ENCODE data around the gene HDAC4. TPM values are rescaled to one million over a fixed set of nuclear protein-coding genes. Genes with fewer than 3 reads are reported as not detected.

HDAC4 gene
- polyA plus RNA-seq, 1 experiment, result 8.9 TPM

- CTCF ChIA-PET, result interaction anchor here (1.1 to 1.5 kb wide), 2 partner anchors 15 to 44 kb away, joined by 3 read pairs; no protein-coding TSS in a partner anchor
- POLR2A ChIA-PET, result no interaction called here
- peaks cover 4% of the 10 kb centered on the region; the same call in 1 of the 2 replicates for H3K9me3 ChIP-seq (ENCODE audit: control insufficient read depth, insufficient read depth, low read length)
Observed at GRCh38 chr2:239252393-239252792, 148.4 kb downstream of the HDAC4 start.

GRCh38 chr2:239251971-239252370 lies 148.8 kb downstream of the HDAC4 start:
- Histone ChIP-seq H3K4me3 (ENCODE audit: low read depth, low read length) (no peak overlapping the region), H3K27ac (ENCODE audit: low read depth, low read length) (no peak overlapping the region), H3K27me3 (ENCODE audit: control insufficient read depth, insufficient read depth, low read length) (no peaks in the 10 kb centered on the region), H3K9me3 (ENCODE audit: control insufficient read depth, insufficient read depth, low read length) (peaks cover 4% of the 10 kb centered on the region; the same call in 1 of the 2 replicates)
- ChIA-PET POLR2A (no interaction called here), CTCF (interaction anchor here (1.1 to 1.5 kb wide), 2 partner anchors 15 to 44 kb away, joined by 3 read pairs; no protein-coding TSS in a partner anchor)
- DNase-seq (ENCODE audit: low read depth, low spot score), result no peak
- no peak for TF ChIP-seq CTCF (IDR thresholded peaks at IDR 0.05; ENCODE audit: low read depth, low read length)

More at GRCh38 chr2:239252393-239252792, 148.4 kb downstream of the HDAC4 start:
- no peak for TF ChIP-seq CTCF (IDR thresholded peaks at IDR 0.05; ENCODE audit: low read depth, low read length)
- no peaks in the 10 kb centered on the region for H3K27me3 ChIP-seq (ENCODE audit: control insufficient read depth, insufficient read depth, low read length)
- DNase-seq (ENCODE audit: low read depth, low spot score), result no peak
- H3K27ac ChIP-seq (ENCODE audit: low read depth, low read length), result no peak overlapping the region
- no peak overlapping the region for H3K4me3 ChIP-seq (ENCODE audit: low read depth, low read length)

GRCh38 chr2:239250216-239251081 lies 150.4 kb downstream of the HDAC4 start:
- H3K27me3 ChIP-seq (ENCODE audit: control insufficient read depth, insufficient read depth, low read length), result no peaks in the 10 kb centered on the region
- no peak for DNase-seq (ENCODE audit: low read depth, low spot score)
- H3K27ac ChIP-seq (ENCODE audit: low read depth, low read length), result peak overlapping the region; percentile 75
- peaks cover 4% of the 10 kb centered on the region; the same call in 1 of the 2 replicates for H3K9me3 ChIP-seq (ENCODE audit: control insufficient read depth, insufficient read depth, low read length)
- ChIA-PET CTCF (interaction anchor here (1.5 kb wide), 1 partner anchor 17 kb away, joined by 3 read pairs; no protein-coding TSS in a partner anchor), POLR2A (interaction anchor here (0.6 to 1.4 kb wide), 8 partner anchors 17 to 151 kb away, joined by 3 to 8 read pairs (median 4); partner anchors contain the start of gene HDAC4)
- no peak overlapping the region for H3K4me3 ChIP-seq (ENCODE audit: low read depth, low read length)
- TF ChIP-seq CTCF (IDR thresholded peaks at IDR 0.05; ENCODE audit: low read depth, low read length), result no peak

GRCh38 chr2:239249776-239250175 lies 151.0 kb downstream of the HDAC4 start:
- Histone ChIP-seq H3K4me3 (ENCODE audit: low read depth, low read length) (no peak overlapping the region), H3K27me3 (ENCODE audit: control insufficient read depth, insufficient read depth, low read length) (no peaks in the 10 kb centered on the region), H3K9me3 (ENCODE audit: control insufficient read depth, insufficient read depth, low read length) (peaks cover 4% of the 10 kb centered on the region; the same call in 1 of the 2 replicates), H3K27ac (ENCODE audit: low read depth, low read length) (peak overlapping the region; percentile 75)
- ChIA-PET CTCF (no interaction called here), POLR2A (interaction anchor here (0.6 to 1.4 kb wide), 9 partner anchors 17 to 151 kb away, joined by 3 to 8 read pairs (median 3); partner anchors contain the start of gene HDAC4)
- TF ChIP-seq CTCF (IDR thresholded peaks at IDR 0.05; ENCODE audit: low read depth, low read length), result no peak
- DNase-seq (ENCODE audit: low read depth, low spot score), result peak; percentile 76

- H3K27ac ChIP-seq (ENCODE audit: low read depth, low read length), result peak overlapping the region; percentile 53
- no peak for DNase-seq (ENCODE audit: low read depth, low spot score)
- no peaks in the 10 kb centered on the region for H3K27me3 ChIP-seq (ENCODE audit: control insufficient read depth, insufficient read depth, low read length)
- peaks cover 4% of the 10 kb centered on the region; the same call in 1 of the 2 replicates for H3K9me3 ChIP-seq (ENCODE audit: control insufficient read depth, insufficient read depth, low read length)
- no peak for TF ChIP-seq CTCF (IDR thresholded peaks at IDR 0.05; ENCODE audit: low read depth, low read length)
- H3K4me3 ChIP-seq (ENCODE audit: low read depth, low read length), result no peak overlapping the region
- ChIA-PET POLR2A (interaction anchor here (1.0 to 1.4 kb wide), 5 partner anchors 23 to 152 kb away, joined by 3 to 8 read pairs (median 6); partner anchors contain the start of gene HDAC4), CTCF (no interaction called here)
Observed at GRCh38 chr2:239249048-239249447, 151.8 kb downstream of the HDAC4 start.

All from AG04450 (cell line).